ENCODE results near the gene EZH2. TPM values are rescaled to one million over a fixed set of nuclear protein-coding genes. Genes with fewer than 3 reads are reported as not detected.

Gene EZH2
- total and polyA plus RNA-seq, 11 donors: 0.61 to 5.4 (median 1.3) TPM

- Histone ChIP-seq H3K36me3 (peaks cover 0 to 8% (median 0%) of the 10 kb centered on the region in 9 donors), H3K4me1 (no peaks in the 10 kb centered on the region), H3K4me3 (no peak overlapping the region), H3K27me3 (no peaks in the 10 kb centered on the region), H3K9me3 (no peaks in the 10 kb centered on the region), H3K27ac (no peak overlapping the region)
- intact Hi-C loops (cut with DNase I): no loop called here
- ATAC-seq (no peak), DNase-seq (no peak)
- 96 to 98% (median 97%) methylated on average over 2 of the region's 2 CpGs for WGBS, 4 donors
- TF ChIP-seq POLR2A (IDR thresholded peaks at IDR 0.05) (no peak), CTCF (IDR thresholded peaks at IDR 0.05) (no peak)
Observed at GRCh38 chr7:148834605-148835004, 49.5 kb downstream of the EZH2 start.

- Histone ChIP-seq H3K4me3 (no peak overlapping the region), H3K9me3 (no peaks in the 10 kb centered on the region), H3K36me3 (peaks cover 0 to 34% (median 0%) of the 10 kb centered on the region in 9 donors), H3K27ac (no peak overlapping the region), H3K27me3 (no peaks in the 10 kb centered on the region), H3K4me1 (no peaks in the 10 kb centered on the region)
- intact Hi-C loops (cut with DNase I): no loop called here
- TF ChIP-seq CTCF (IDR thresholded peaks at IDR 0.05) (no peak), POLR2A (IDR thresholded peaks at IDR 0.05) (no peak)
- 89 to 90% (median 89%) methylated on average over 2 of the region's 2 CpGs for WGBS, 4 donors
- DNase-seq: no peak
- ATAC-seq: no peak
Observed at GRCh38 chr7:148831782-148832181, 52.3 kb downstream of the EZH2 start.

- ATAC-seq: no peak
Observed at GRCh38 chr7:148830897-148831692, 53.0 kb downstream of the EZH2 start.

More at GRCh38 chr7:148830897-148831692, 53.0 kb downstream of the EZH2 start:
- Histone ChIP-seq H3K4me1 (no peaks in the 10 kb centered on the region), H3K4me3 (no peak overlapping the region), H3K27ac (no peak overlapping the region), H3K27me3 (no peaks in the 10 kb centered on the region), H3K9me3 (no peaks in the 10 kb centered on the region), H3K36me3 (peaks cover 0 to 41% (median 2%) of the 10 kb centered on the region in 9 donors)
- TF ChIP-seq POLR2A (IDR thresholded peaks at IDR 0.05) (no peak), CTCF (IDR thresholded peaks at IDR 0.05) (no peak)
- DNase-seq: no peak
- 93 to 98% (median 97%) methylated on average over 5 of the region's 5 CpGs for WGBS, 4 donors
- intact Hi-C loops (cut with DNase I): no loop called here

Data from heart left ventricle (tissue), 16 donors.